GM21367 (cell line): ENCODE results near the gene ZNF708.
"Not testable (repeated sequence)": the region's sequence is repeated elsewhere in the genome, so short reads cannot be mapped to it uniquely, and the experiment has no call there.

Experiments used
- ATAC-seq: cut with Tn5 transposase; IDR thresholded peaks from one replicate; pipeline ENCODE4 v1.9.1; 2021; ENCODE audit not compliant: unreplicated experiment

ZNF708 gene

DNA sequence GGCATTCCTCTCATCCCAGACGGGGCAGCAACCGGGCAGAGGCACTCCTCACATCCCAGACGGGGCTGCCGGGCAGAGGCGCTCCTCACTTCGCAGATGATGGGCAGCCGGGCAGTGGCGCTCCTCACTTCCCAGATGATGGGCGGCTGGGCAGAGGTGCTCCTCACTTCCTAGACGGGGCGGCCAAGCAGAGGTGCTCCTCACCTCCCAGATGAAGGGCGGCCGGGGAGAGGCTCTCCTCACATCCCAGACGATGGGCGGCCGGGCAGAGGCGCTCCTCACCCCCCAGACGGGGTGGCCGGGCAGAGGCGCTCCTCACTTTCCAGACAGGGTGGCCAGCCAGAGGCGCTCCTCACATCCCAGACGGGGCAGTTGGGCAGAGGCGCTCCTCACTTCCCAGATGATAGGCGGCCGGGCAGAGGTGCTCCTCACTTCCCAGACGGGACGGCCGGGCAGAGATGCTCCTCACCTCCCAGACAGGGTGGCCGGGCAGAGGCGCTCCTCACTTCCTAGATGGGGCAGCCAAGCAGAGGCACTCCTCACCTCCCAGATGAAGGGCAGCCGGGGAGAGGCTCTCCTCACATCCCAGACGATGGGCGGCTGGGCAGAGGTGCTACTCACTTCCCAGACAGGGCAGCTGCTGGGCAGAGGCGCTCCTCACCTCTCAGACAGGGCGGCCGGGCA is 68.9 kb downstream of the ZNF708 start:
- ATAC-seq, result no peak

DNA sequence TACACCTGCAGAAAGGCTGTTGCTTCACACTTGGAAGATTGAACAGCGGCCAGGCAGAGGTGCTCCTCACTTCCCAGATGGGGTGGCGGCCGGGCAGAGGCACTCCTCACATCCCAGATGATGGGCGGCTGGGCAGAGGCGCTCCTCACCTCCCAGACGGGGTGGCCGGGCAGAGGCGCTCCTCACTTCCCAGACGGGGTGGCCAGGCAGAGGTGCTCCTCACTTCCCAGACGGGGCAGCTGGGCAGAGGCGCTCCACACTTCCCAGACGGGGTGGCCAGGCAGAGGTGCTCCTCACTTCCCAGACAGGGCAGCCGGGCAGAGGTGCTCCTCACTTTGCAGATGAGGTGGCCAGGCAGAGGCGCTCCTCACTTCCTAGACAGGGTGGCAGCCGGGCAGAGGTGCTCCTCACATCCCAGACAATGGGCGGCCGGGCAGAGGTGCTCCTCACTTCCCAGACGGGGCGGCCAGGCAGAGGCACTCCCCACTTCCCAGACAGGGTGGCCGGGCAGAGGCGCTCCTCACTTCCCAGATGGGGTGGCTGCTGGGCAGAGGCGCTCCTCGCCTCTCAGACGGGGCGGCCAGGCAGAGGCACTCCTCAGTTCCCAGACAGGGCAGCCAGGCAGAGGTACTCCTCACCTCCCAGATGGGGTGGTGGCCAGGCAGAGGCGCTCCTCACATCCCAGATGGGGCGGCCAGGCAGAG is 69.6 kb downstream of the ZNF708 start:
- not testable (repeated sequence) for ATAC-seq

DNA sequence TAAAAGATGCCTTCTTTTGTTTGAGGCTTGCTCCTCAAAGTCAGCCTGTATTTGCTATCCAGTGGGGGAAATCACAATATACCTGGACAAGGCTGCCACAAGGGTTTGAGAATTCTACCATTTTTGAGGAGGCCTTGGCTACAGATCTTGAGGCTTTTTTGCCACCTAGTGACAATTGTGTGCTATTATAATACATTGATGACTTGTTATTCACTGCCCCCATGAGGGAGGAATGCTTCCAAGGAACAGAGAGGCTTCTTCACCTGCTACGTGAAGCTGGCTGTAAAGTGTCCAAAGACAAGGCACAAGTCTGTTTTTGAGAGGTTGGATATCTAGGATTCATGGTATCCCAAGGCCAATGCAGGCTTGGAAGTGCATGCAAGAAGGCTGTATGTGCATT is 72.5 kb downstream of the ZNF708 start:
- ATAC-seq, result no peak
